Smooth muscle cell (in vitro differentiated cells): Measurements from ENCODE around the gene UBAP1. TPM values are rescaled to one million over a fixed set of nuclear protein-coding genes. Genes with fewer than 3 reads are reported as not detected.

ENCODE experiments used
- DNase-seq: peaks from one replicate; lab custom pipeline; 2025; ENCODE audit not compliant: unreplicated experiment; lab: John Stamatoyannopoulos, UW
- H2AFZ ChIP-seq: fragments of 200-600 bp; sonication (generic); 2 replicates; pipeline ENCODE4 v1.6.0; 2016; ENCODE audit warnings: antibody characterized with exemption, low read depth, mild to moderate bottlenecking
- H3F3A ChIP-seq: fragments of 200-600 bp; sonication (generic); 2 replicates; pipeline ENCODE4 v1.6.0; 2017; ENCODE audit warnings: antibody characterized with exemption, low read depth
- H3K27ac ChIP-seq: fragments of 200-600 bp; sonication (generic); 2 replicates; pipeline ENCODE4 v1.5.1; 2016; ENCODE audit warnings: low read depth, mild to moderate bottlenecking
- H3K27me3 ChIP-seq: fragments of 200-600 bp; sonication (generic); 2 replicates; pipeline ENCODE4 v1.6.1; 2016; ENCODE audit warnings: low read depth, mild to moderate bottlenecking
- H3K36me3 ChIP-seq: fragments of 200-600 bp; sonication (generic); 2 replicates; pipeline ENCODE4 v1.5.1; 2016; ENCODE audit warnings: low read depth
- H3K4me1 ChIP-seq: fragments of 200-600 bp; sonication (generic); 2 replicates; pipeline ENCODE4 v1.5.1; 2016; ENCODE audit warnings: low read depth
- H3K4me2 ChIP-seq: fragments of 200-600 bp; sonication (generic); 2 replicates; pipeline ENCODE4 v1.6.0; 2016; ENCODE audit warnings: mild to moderate bottlenecking
- H3K4me3 ChIP-seq: fragments of 200-600 bp; sonication (generic); 2 replicates; pipeline ENCODE4 v1.5.1; 2016; ENCODE audit warnings: mild to moderate bottlenecking
- H3K79me2 ChIP-seq: fragments of 200-600 bp; sonication (generic); 2 replicates; pipeline ENCODE4 v1.6.0; 2016; ENCODE audit warnings: low read depth, mild to moderate bottlenecking
- H3K9ac ChIP-seq: fragments of 200-600 bp; sonication (generic); 2 replicates; pipeline ENCODE4 v1.6.0; 2016; ENCODE audit warnings: low read depth
- H3K9me3 ChIP-seq: fragments of 200-600 bp; sonication (generic); replicated peaks from 2 replicates; pipeline ENCODE4 v1.5.1; 2016; ENCODE audit warnings: low read depth
- H4K20me1 ChIP-seq: fragments of 200-600 bp; sonication (generic); 2 replicates; pipeline ENCODE4 v1.6.0; 2016; ENCODE audit warnings: low read depth
- CTCF ChIP-seq: fragments of 200-600 bp; sonication (generic); IDR thresholded peaks from 2 replicates; pipeline ENCODE4 v1.5.1; 2017; ENCODE audit warnings: borderline replicate concordance, mild to moderate bottlenecking, antibody characterized with exemption; ENCODE audit not compliant: insufficient read depth, poor library complexity, severe bottlenecking
- WGBS: methylation state at CpG from one replicate; pipeline ENCODE4 v1.1.7; 2016; ENCODE audit warnings: low lambda C conversion rate; 5-methylcytosine and 5-hydroxymethylcytosine counted together
- polyA plus RNA-seq: library from polyadenylated mRNA; unstranded; fragments of >200 nt; fragmentation: Nextera tagmentation; extraction: Ambion mirVana; gene quantifications from 2 replicates; pipeline ENCODE4 v1.2.1, GENCODE V29; 2016
- total RNA-seq: library from RNA; depleted of rRNA; stranded (reverse); fragments of >200 nt; gene quantifications from 2 replicates; pipeline ENCODE4 v1.2.3, GENCODE V29; 2014

Gene UBAP1
- total and polyA plus RNA-seq, 2 experiments from 2014 or later, result 45.0 to 49.9 TPM

- Histone ChIP-seq H3K27ac (peak overlapping the region; percentile 88), H3K27me3 (no peaks in the 10 kb centered on the region), H3K9me3 (no peaks in the 10 kb centered on the region), H2AFZ (peak overlapping the region; percentile 62), H3K9ac (no peak overlapping the region), H3K4me2 (no peak overlapping the region), H4K20me1 (no peaks in the 10 kb centered on the region), H3K4me1 (peaks cover 5% of the 10 kb centered on the region), H3K36me3 (no peaks in the 10 kb centered on the region), H3F3A (no peaks in the 10 kb centered on the region), H3K4me3 (no peak overlapping the region), H3K79me2 (no peaks in the 10 kb centered on the region)
- no peak for TF ChIP-seq CTCF
- DNase-seq, result no peak
These were observed 21.5 kb upstream of the UBAP1 start for GRCh38 chr9:34157318-34157717.

GRCh38 chr9:34157898-34158297 lies 20.9 kb upstream of the UBAP1 start:
- Histone ChIP-seq H4K20me1 (no peaks in the 10 kb centered on the region), H3K36me3 (no peaks in the 10 kb centered on the region), H3F3A (no peaks in the 10 kb centered on the region), H3K9me3 (no peaks in the 10 kb centered on the region), H3K4me1 (peaks cover 5% of the 10 kb centered on the region), H3K27ac (peak overlapping the region; percentile 88), H3K4me2 (no peak overlapping the region), H3K79me2 (no peaks in the 10 kb centered on the region), H3K4me3 (no peak overlapping the region), H3K9ac (no peak overlapping the region), H2AFZ (no peak overlapping the region), H3K27me3 (no peaks in the 10 kb centered on the region)
- 98% methylated on average over 2 of the region's 2 CpGs for WGBS
- TF ChIP-seq CTCF, result no peak
- no peak for DNase-seq

GRCh38 chr9:34158362-34158869 lies 20.4 kb upstream of the UBAP1 start:
- no peaks in the 10 kb centered on the region for H3K27me3 ChIP-seq
- H3K36me3 ChIP-seq, result no peaks in the 10 kb centered on the region
- peak overlapping the region; percentile 88 for H3K27ac ChIP-seq
- H3K9ac ChIP-seq, result peak overlapping the region; percentile 66
- H3K9me3 ChIP-seq, result no peaks in the 10 kb centered on the region
- WGBS, result 16% methylated on average over 6 of the region's 6 CpGs
- DNase-seq, result no peak
- no peak overlapping the region for H3K4me3 ChIP-seq
- no peaks in the 10 kb centered on the region for H4K20me1 ChIP-seq
- TF ChIP-seq CTCF, result no peak
- H3K4me2 ChIP-seq, result peak overlapping the region; percentile 53
- H3K4me1 ChIP-seq, result peaks cover 5% of the 10 kb centered on the region
- H2AFZ ChIP-seq, result peak overlapping the region; percentile 1
- no peaks in the 10 kb centered on the region for H3F3A ChIP-seq
- H3K79me2 ChIP-seq, result no peaks in the 10 kb centered on the region

GRCh38 chr9:34163434-34163833 lies 15.4 kb upstream of the UBAP1 start:
- 96% methylated on average over 3 of the region's 3 CpGs for WGBS
- H3K36me3 ChIP-seq, result no peaks in the 10 kb centered on the region
- H3K4me3 ChIP-seq, result no peak overlapping the region
- DNase-seq, result no peak
- no peak overlapping the region for H2AFZ ChIP-seq
- H3K4me2 ChIP-seq, result no peak overlapping the region
- TF ChIP-seq CTCF, result no peak
- H3K27ac ChIP-seq, result no peak overlapping the region
- no peak overlapping the region for H3K9ac ChIP-seq
- H3K79me2 ChIP-seq, result no peaks in the 10 kb centered on the region
- no peaks in the 10 kb centered on the region for H3K27me3 ChIP-seq
- H4K20me1 ChIP-seq, result no peaks in the 10 kb centered on the region
- H3K4me1 ChIP-seq, result peaks cover 5% of the 10 kb centered on the region
- no peaks in the 10 kb centered on the region for H3K9me3 ChIP-seq
- no peaks in the 10 kb centered on the region for H3F3A ChIP-seq
